HCT116 (cell line): ENCODE data around the gene OR2G3. TPM values are rescaled to one million over a fixed set of nuclear protein-coding genes. Genes with fewer than 3 reads are reported as not detected.

Source experiments
- ATAC-seq: fragments of 200-7000 bp; cut with Tn5 transposase; 2 replicates; pipeline ENCODE4 v1.9.1; 2020; ENCODE audit warnings: mild to moderate bottlenecking, moderate library complexity
- BruUV-seq: library from RNA; stranded (reverse); fragments of 400-500 nt; replicated peaks from 2 replicates; lab custom pipeline; 2021; lab: Mats Ljungman, UMichigan
- CTCF ChIA-PET: fragments of 300-600 bp; sonication (Branson Sonifier 250); formaldehyde crosslinking; loops from one replicate; lab custom pipeline; 2021; ENCODE audit warnings: antibody characterized with exemption; lab: Charles Lee
- POLR2A ChIA-PET: fragments of 300-600, 350-600 bp; sonication (Branson Sonifier 250); formaldehyde crosslinking; loops from one replicate; lab custom pipeline; 2021; ENCODE audit warnings: antibody characterized with exemption; lab: Charles Lee
- RAD21 ChIA-PET, 2 experiments: fragments of 300-600 bp; sonication (Branson Sonifier 250); formaldehyde crosslinking; loops; one replicate each; lab custom pipeline; 2023; ENCODE audit warnings: low total read pairs in 2 of 2; ENCODE audit not compliant: uncharacterized antibody in 2 of 2, unreplicated experiment in 2 of 2, low non-redundant PET in 1 of 2; lab: Charles Lee
- DNase-seq: peaks from one replicate; pipeline ENCODE4 v3.0.0-alpha.2; 2010; ENCODE audit warnings: low read depth, low spot score
- H2AFZ ChIP-seq: fragments of 200-600 bp; shearing (Covaris generic), sonication (generic); 2 replicates; pipeline ENCODE4 v1.6.1; 2017; ENCODE audit warnings: low read depth, mixed run types, mixed read lengths, antibody characterized with exemption, low read length; ENCODE audit not compliant: poor library complexity, severe bottlenecking
- H3K27ac ChIP-seq: 2 replicates; pipeline ENCODE4 v1.5.1; 2012; ENCODE audit warnings: low read depth, low read length
- H3K27me3 ChIP-seq: fragments of 200-600 bp; sonication (generic); 2 replicates; pipeline ENCODE4 v1.6.1; 2016; ENCODE audit warnings: mixed run types, low read length, mixed read lengths; ENCODE audit not compliant: insufficient read depth
- H3K36me3 ChIP-seq, 2 experiments: fragments of 200-500 bp in 1 of 2; fragments of 200-600 bp in 1 of 2; sonication (Bioruptor generic) in 1 of 2; sonication (generic) in 1 of 2; 2 replicates each; pipeline versions ENCODE4 v1.5.1 to v1.6.1; 2014 to 2016; ENCODE audit warnings: low read length in 2 of 2, inconsistent platforms in 1 of 2, mixed read lengths in 1 of 2, mixed run types in 1 of 2; ENCODE audit not compliant: insufficient read depth in 2 of 2, control insufficient read depth in 1 of 2
- H3K4me1 ChIP-seq, 2 experiments: fragments of 200-600 bp in 1 of 2; sonication (generic) in 1 of 2; 2 replicates each; pipeline versions ENCODE4 v1.5.1 to v1.6.1; 2012 to 2017; ENCODE audit warnings: low read length in 2 of 2, inconsistent platforms in 1 of 2, mild to moderate bottlenecking in 1 of 2, mixed read lengths in 1 of 2, mixed run types in 1 of 2, moderate library complexity in 1 of 2; ENCODE audit not compliant: insufficient read depth in 2 of 2, control insufficient read depth in 1 of 2
- H3K4me2 ChIP-seq: fragments of 200-600 bp; sonication (generic); 2 replicates; pipeline ENCODE4 v1.6.1; 2017; ENCODE audit warnings: mixed run types, low read length, mixed read lengths
- H3K4me3 ChIP-seq, 2 experiments: fragments of 200-600 bp in 1 of 2; sonication (generic) in 1 of 2; replicated peaks in 1 of 2; 2 replicates each; pipeline ENCODE4 v1.5.1; 2011 to 2016; ENCODE audit warnings: low read length in 2 of 2, control low read depth in 1 of 2, low read depth in 1 of 2, mild to moderate bottlenecking in 1 of 2, mixed read lengths in 1 of 2, mixed run types in 1 of 2
- H3K79me2 ChIP-seq: fragments of 200-600 bp; sonication (generic); 2 replicates; pipeline ENCODE4 v1.6.1; 2017; ENCODE audit warnings: mild to moderate bottlenecking, mixed run types, low read length, moderate library complexity, mixed read lengths; ENCODE audit not compliant: insufficient read depth
- H3K9ac ChIP-seq: fragments of 200-600 bp; sonication (generic); 2 replicates; pipeline ENCODE4 v1.6.1; 2016; ENCODE audit warnings: low read length, mixed read lengths
- H3K9me2 ChIP-seq: fragments of 200-600 bp; sonication (generic), shearing (Covaris generic); 2 replicates; pipeline ENCODE4 v1.6.1; 2017; ENCODE audit warnings: mixed run types, mild to moderate bottlenecking, moderate library complexity; ENCODE audit not compliant: insufficient read depth
- H3K9me3 ChIP-seq, 2 experiments: fragments of 200-500 bp in 1 of 2; fragments of 200-600 bp in 1 of 2; sonication (Bioruptor generic) in 1 of 2; sonication (generic) in 1 of 2; 2 replicates each; pipeline ENCODE4 v1.6.1; 2014 to 2017; ENCODE audit warnings: low read length in 2 of 2, mixed read lengths in 2 of 2, inconsistent platforms in 1 of 2, low read depth in 1 of 2, mild to moderate bottlenecking in 1 of 2, mixed run types in 1 of 2, moderate library complexity in 1 of 2; ENCODE audit not compliant: control insufficient read depth in 1 of 2, insufficient read depth in 1 of 2
- H4K20me1 ChIP-seq: fragments of 200-600 bp; sonication (generic), shearing (Covaris generic); 2 replicates; pipeline ENCODE4 v1.6.1; 2017; ENCODE audit warnings: mixed run types, mild to moderate bottlenecking, moderate library complexity; ENCODE audit not compliant: insufficient read depth
- CBX3 ChIP-seq: IDR thresholded peaks from 2 replicates; pipeline ENCODE4 v1.6.1; 2012; ENCODE audit warnings: low read depth
- CEBPB ChIP-seq: IDR thresholded peaks from 2 replicates; pipeline ENCODE4 v1.6.1; 2012; ENCODE audit warnings: low read depth
- EGR1 ChIP-seq: IDR thresholded peaks from 2 replicates; pipeline ENCODE4 v1.6.1; 2012; ENCODE audit warnings: low read depth
- ELF1 ChIP-seq: IDR thresholded peaks from 2 replicates; pipeline ENCODE4 v1.6.1; 2012; ENCODE audit warnings: low read depth, borderline replicate concordance
- EZH2 ChIP-seq: fragments of 200-600 bp; sonication (generic); IDR thresholded peaks from 2 replicates; pipeline ENCODE4 v1.6.1; 2017; ENCODE audit warnings: antibody characterized with exemption, mixed run types
- POLR2A ChIP-seq: IDR thresholded peaks from 2 replicates; pipeline ENCODE4 v1.7.0; 2011; ENCODE audit warnings: borderline replicate concordance; ENCODE audit not compliant: insufficient read depth, insufficient read length; ENCODE audit errors: extremely low read depth
- SP1 ChIP-seq: IDR thresholded peaks from 2 replicates; pipeline ENCODE4 v1.6.1; 2012; ENCODE audit warnings: low read depth
- SRF ChIP-seq: IDR thresholded peaks from 2 replicates; pipeline ENCODE4 v1.6.1; 2012; ENCODE audit warnings: low read depth
- TCF7L2 ChIP-seq: IDR thresholded peaks from 2 replicates; pipeline ENCODE4 v1.7.0; 2011; ENCODE audit warnings: borderline replicate concordance, inconsistent platforms; ENCODE audit not compliant: insufficient read depth, insufficient read length; ENCODE audit errors: extremely low read depth
- intact Hi-C: fragments of 100-400 bp; cut with micrococcal nuclease; formaldehyde crosslinking; loops from 2 replicates; pipeline ENCODE4 v1.10.0; 2022
- total RNA-seq: library from RNA; stranded (reverse); gene quantifications from one replicate; pipeline ENCODE4 v1.2.1, GENCODE V29; 2021; ENCODE audit not compliant: unreplicated experiment
- TF ChIP-seq, protein P1 (sequence below): IDR thresholded peaks from 2 replicates; pipeline ENCODE4 v1.6.1; 2012
- TF ChIP-seq, protein P2 (sequence below): IDR thresholded peaks from 2 replicates; pipeline ENCODE4 v1.6.1; 2011; ENCODE audit warnings: mild to moderate bottlenecking, low read length, moderate library complexity; ENCODE audit not compliant: insufficient replicate concordance; ENCODE audit errors: extremely low read depth

The OR2G3 gene
- total RNA-seq, 1 experiment from 2014 or later = not detected

DNA sequence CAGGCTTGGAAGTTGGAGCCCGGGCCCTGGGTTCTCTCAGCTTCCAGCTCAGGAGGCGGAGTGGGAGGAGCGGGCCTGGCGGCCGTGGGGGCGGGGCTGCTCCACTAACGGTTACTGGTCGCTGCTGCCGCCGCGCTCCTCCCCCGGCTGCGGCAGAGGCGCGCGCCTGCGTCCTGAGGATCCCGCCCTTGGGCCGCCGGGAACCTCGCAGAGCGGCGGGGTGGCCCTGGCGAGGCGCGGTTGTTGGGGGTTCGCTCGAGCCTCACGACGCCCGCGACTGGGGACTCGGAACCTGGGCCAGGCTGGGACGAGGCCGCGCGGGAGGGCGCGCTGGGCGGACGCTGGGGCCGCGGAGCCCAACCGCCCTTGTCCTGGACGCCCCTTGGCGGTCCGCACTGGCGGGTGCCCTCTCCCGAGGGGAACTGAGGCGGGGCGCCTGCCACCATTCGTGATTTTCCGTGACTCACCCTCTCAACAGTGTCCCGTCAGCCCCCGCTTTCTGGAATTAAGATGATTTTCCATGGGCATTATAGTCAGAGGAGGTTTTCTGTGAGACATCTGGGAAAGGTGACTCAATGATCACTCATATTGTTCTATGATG, 34.1 kb downstream of the OR2G3 start:
- H3K9me2 ChIP-seq = no peaks in the 10 kb centered on the region
- no TSS peak for BruUV-seq
- ChIA-PET RAD21 (no interaction called here), POLR2A (no interaction called here), CTCF (no interaction called here)
- H2AFZ ChIP-seq = no peak overlapping the region
- DNase-seq (no peak), ATAC-seq (no peak)
- intact Hi-C loops = no loop called here
- H3K4me2 ChIP-seq = no peak overlapping the region
- no peak overlapping the region for H3K9ac ChIP-seq
- H3K4me3 ChIP-seq = no peak overlapping the region
- H3K9me3 ChIP-seq = peaks cover 0 to 3% of the 10 kb centered on the region in 2 experiments; a peak in 1 of 4 replicates
- H3K4me1 ChIP-seq = no peaks in the 10 kb centered on the region
- TF ChIP-seq EGR1 = no peak
- TF ChIP-seq, protein P1, sequence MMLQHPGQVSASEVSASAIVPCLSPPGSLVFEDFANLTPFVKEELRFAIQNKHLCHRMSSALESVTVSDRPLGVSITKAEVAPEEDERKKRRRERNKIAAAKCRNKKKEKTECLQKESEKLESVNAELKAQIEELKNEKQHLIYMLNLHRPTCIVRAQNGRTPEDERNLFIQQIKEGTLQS = no peak
- TF ChIP-seq EZH2 = no peak
- no peak for TF ChIP-seq SRF
- no peak for TF ChIP-seq TCF7L2
- TF ChIP-seq CEBPB = no peak
- TF ChIP-seq CBX3 = no peak
- no peak for TF ChIP-seq POLR2A
- TF ChIP-seq ELF1 = no peak
- no peak for TF ChIP-seq SP1
- TF ChIP-seq, protein P2, sequence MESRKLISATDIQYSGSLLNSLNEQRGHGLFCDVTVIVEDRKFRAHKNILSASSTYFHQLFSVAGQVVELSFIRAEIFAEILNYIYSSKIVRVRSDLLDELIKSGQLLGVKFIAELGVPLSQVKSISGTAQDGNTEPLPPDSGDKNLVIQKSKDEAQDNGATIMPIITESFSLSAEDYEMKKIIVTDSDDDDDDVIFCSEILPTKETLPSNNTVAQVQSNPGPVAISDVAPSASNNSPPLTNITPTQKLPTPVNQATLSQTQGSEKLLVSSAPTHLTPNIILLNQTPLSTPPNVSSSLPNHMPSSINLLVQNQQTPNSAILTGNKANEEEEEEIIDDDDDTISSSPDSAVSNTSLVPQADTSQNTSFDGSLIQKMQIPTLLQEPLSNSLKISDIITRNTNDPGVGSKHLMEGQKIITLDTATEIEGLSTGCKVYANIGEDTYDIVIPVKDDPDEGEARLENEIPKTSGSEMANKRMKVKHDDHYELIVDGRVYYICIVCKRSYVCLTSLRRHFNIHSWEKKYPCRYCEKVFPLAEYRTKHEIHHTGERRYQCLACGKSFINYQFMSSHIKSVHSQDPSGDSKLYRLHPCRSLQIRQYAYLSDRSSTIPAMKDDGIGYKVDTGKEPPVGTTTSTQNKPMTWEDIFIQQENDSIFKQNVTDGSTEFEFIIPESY = no peak
- H3K79me2 ChIP-seq = no peaks in the 10 kb centered on the region
- no peaks in the 10 kb centered on the region for H3K27me3 ChIP-seq
- no peaks in the 10 kb centered on the region for H4K20me1 ChIP-seq
- no peak overlapping the region for H3K27ac ChIP-seq
- H3K36me3 ChIP-seq = no peaks in the 10 kb centered on the region
